ENCODE results near the gene PXYLP1. TPM values are rescaled to one million over a fixed set of nuclear protein-coding genes. Genes with fewer than 3 reads are reported as not detected.

The PXYLP1 gene
- total and polyA plus RNA-seq, 2 experiments from 2014 or later, result 21.3 to 25.8 TPM

DNA sequence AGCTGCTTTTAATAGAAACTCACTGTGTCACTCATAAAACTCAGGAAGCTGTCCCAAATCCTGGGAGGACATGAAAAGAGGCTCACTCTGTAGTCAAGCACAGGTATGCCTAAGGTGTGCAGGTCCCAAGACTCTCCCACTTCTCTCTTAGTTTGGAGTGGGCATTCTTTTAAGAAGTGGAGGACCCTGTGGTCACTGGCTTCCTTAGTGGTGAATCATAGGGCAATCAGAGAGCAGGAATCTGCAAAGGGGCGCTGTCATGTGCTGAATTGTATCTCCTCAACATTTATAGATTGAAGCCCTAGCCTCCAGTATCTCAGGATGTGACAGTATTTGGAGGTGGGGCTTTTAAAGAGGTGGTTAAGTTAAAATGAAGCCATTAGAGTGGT is 89.5 kb downstream of the PXYLP1 start:
- H2AFZ ChIP-seq, result no peak overlapping the region
- H3K4me1 ChIP-seq (ENCODE audit: insufficient read depth), result peaks cover 5% of the 10 kb centered on the region
- H3K36me3 ChIP-seq (replicated peaks; ENCODE audit: insufficient read depth, low read depth), result no peaks in the 10 kb centered on the region
- no peaks in the 10 kb centered on the region for H4K20me1 ChIP-seq (ENCODE audit: insufficient read depth, poor library complexity, severe bottlenecking)
- DNase-seq (ENCODE audit: low spot score), result no peak
- WGBS (ENCODE audit: low lambda C conversion rate, missing lambda C conversion rate), result 81% methylated on average over 1 of the region's 1 CpG
- H3K9me2 ChIP-seq (replicated peaks; ENCODE audit: insufficient read depth), result no peaks in the 10 kb centered on the region
- H3K4me2 ChIP-seq, result no peak overlapping the region
- TF ChIP-seq EZH2 (IDR thresholded peaks at IDR 0.05; ENCODE audit: borderline replicate concordance), result no peak
- TF ChIP-seq, protein P1, sequence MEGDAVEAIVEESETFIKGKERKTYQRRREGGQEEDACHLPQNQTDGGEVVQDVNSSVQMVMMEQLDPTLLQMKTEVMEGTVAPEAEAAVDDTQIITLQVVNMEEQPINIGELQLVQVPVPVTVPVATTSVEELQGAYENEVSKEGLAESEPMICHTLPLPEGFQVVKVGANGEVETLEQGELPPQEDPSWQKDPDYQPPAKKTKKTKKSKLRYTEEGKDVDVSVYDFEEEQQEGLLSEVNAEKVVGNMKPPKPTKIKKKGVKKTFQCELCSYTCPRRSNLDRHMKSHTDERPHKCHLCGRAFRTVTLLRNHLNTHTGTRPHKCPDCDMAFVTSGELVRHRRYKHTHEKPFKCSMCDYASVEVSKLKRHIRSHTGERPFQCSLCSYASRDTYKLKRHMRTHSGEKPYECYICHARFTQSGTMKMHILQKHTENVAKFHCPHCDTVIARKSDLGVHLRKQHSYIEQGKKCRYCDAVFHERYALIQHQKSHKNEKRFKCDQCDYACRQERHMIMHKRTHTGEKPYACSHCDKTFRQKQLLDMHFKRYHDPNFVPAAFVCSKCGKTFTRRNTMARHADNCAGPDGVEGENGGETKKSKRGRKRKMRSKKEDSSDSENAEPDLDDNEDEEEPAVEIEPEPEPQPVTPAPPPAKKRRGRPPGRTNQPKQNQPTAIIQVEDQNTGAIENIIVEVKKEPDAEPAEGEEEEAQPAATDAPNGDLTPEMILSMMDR (IDR thresholded peaks at IDR 0.05; ENCODE audit: poor library complexity), result no peak
- no peak for TF ChIP-seq EZH2phosphoT487 (IDR thresholded peaks at IDR 0.05; ENCODE audit: low read depth, severe bottlenecking, unreplicated experiment)
- no peaks in the 10 kb centered on the region for H3K79me2 ChIP-seq
- no peaks in the 10 kb centered on the region for H3K27me3 ChIP-seq
- no peak overlapping the region for H3K4me3 ChIP-seq
- peak overlapping the region; percentile 33 for H3K27ac ChIP-seq
- H3K9me3 ChIP-seq (ENCODE audit: low read depth), result no peaks in the 10 kb centered on the region

DNA sequence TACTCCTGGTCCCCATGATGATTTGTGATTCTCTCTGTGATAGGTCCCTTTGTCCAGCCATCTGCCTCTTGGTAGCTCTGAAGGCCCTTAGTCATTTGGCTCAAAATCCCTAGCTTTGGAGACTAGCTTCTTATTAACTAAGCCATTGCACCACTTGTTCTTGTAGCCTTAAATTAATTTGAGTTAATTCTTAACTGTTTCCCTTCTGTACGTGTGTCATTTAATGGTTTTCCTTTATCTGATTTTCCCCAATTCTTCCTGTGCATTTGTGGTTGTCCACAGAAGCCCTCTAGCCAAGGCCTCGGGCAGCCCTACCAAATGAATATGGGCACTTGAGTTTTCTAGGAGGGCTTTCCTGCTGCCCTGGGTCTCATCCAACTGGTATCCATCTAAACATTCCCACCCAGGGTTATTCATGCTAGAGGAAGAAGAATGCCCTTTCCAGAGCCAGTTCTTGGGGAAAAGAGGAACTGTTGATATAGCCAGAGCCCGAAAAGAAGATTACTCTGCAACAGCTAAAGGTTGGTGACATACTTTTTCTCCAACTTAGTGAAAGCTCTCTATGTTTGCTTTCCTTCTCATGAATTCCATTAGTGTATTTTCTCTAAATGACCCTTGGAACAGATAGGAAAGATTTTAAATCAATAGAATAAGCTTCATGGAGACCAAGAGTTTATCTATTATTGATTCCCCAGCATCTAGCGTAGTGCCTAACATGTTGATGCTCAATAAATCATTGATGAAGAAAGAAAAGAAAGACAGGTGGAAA is 92.5 kb downstream of the PXYLP1 start:
- Histone ChIP-seq H3K4me2 (peak overlapping the region; percentile 66), H3K36me3 (replicated peaks; ENCODE audit: insufficient read depth, low read depth) (no peaks in the 10 kb centered on the region), H3K4me3 (peak overlapping the region; percentile 17), H3K79me2 (peaks cover 12% of the 10 kb centered on the region), H3K27ac (peak overlapping the region; percentile 86), H3K9me2 (replicated peaks; ENCODE audit: insufficient read depth) (no peaks in the 10 kb centered on the region), H3K9me3 (ENCODE audit: low read depth) (no peaks in the 10 kb centered on the region), H2AFZ (no peak overlapping the region), H4K20me1 (ENCODE audit: insufficient read depth, poor library complexity, severe bottlenecking) (no peaks in the 10 kb centered on the region), H3K4me1 (ENCODE audit: insufficient read depth) (peaks cover 17% of the 10 kb centered on the region), H3K27me3 (no peaks in the 10 kb centered on the region)
- DNase-seq (ENCODE audit: low spot score), result no peak
- TF ChIP-seq EZH2 (IDR thresholded peaks at IDR 0.05; ENCODE audit: borderline replicate concordance) (no peak), EZH2phosphoT487 (IDR thresholded peaks at IDR 0.05; ENCODE audit: low read depth, severe bottlenecking, unreplicated experiment) (no peak)
- TF ChIP-seq, protein P1 (IDR thresholded peaks at IDR 0.05; ENCODE audit: poor library complexity), result no peak
- 57% methylated on average over 4 of the region's 4 CpGs for WGBS (ENCODE audit: low lambda C conversion rate, missing lambda C conversion rate)

DNA sequence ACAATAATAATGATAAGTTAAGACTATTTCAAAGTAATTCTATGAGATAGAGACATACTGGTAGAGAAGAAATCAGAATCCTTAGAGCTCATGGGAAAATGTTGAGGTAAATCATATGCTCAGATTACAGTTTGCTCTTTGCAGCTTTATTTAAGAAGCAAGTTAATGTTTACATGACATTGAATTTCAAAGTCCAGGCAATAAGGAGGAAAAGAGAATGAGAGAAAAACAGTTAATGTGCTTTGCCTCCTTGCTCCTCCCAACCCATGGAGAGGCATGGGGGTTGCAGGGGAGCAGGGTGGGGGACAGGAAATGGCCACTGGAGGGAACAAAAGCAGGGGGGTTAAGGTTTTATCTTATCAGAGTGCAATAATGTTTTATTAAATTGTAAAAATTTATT is 94.5 kb downstream of the PXYLP1 start:
- no peaks in the 10 kb centered on the region for H3K9me3 ChIP-seq (ENCODE audit: low read depth)
- no peaks in the 10 kb centered on the region for H3K9me2 ChIP-seq (replicated peaks; ENCODE audit: insufficient read depth)
- H2AFZ ChIP-seq, result no peak overlapping the region
- TF ChIP-seq, protein P1 (IDR thresholded peaks at IDR 0.05; ENCODE audit: poor library complexity), result no peak
- TF ChIP-seq EZH2 (IDR thresholded peaks at IDR 0.05; ENCODE audit: borderline replicate concordance) (no peak), EZH2phosphoT487 (IDR thresholded peaks at IDR 0.05; ENCODE audit: low read depth, severe bottlenecking, unreplicated experiment) (no peak)
- H3K79me2 ChIP-seq, result peaks cover 19% of the 10 kb centered on the region
- peak overlapping the region; percentile 86 for H3K27ac ChIP-seq
- no peaks in the 10 kb centered on the region for H3K36me3 ChIP-seq (replicated peaks; ENCODE audit: insufficient read depth, low read depth)
- H3K27me3 ChIP-seq, result no peaks in the 10 kb centered on the region
- peaks cover 25% of the 10 kb centered on the region for H3K4me1 ChIP-seq (ENCODE audit: insufficient read depth)
- peak overlapping the region; percentile 22 for H3K4me3 ChIP-seq
- H3K4me2 ChIP-seq, result peak overlapping the region; percentile 66
- DNase-seq (ENCODE audit: low spot score), result peak; percentile 57
- no peaks in the 10 kb centered on the region for H4K20me1 ChIP-seq (ENCODE audit: insufficient read depth, poor library complexity, severe bottlenecking)

Data from hepatocyte (in vitro differentiated cells).